Skeletal muscle satellite cell (primary cell): ENCODE results near the gene IMPACT.

Experiments used
- H3K27me3 ChIP-seq: 2 replicates; pipeline ENCODE4 v1.7.0; 2013; ENCODE audit warnings: low read length; ENCODE audit not compliant: control insufficient read depth, insufficient read depth
- H3K36me3 ChIP-seq: 2 replicates; pipeline ENCODE4 v1.7.0; 2013; ENCODE audit warnings: mild to moderate bottlenecking, control low read depth, low read length; ENCODE audit not compliant: insufficient read depth
- H3K4me1 ChIP-seq: 2 replicates; pipeline ENCODE4 v1.7.0; 2013; ENCODE audit warnings: low read length; ENCODE audit not compliant: control insufficient read depth, insufficient read depth
- H3K4me2 ChIP-seq: 2 replicates; pipeline ENCODE4 v1.7.0; 2013; ENCODE audit warnings: mild to moderate bottlenecking, low read length
- H3K4me3 ChIP-seq: 2 replicates; pipeline ENCODE4 v1.7.0; 2013; ENCODE audit warnings: low read length
- H3K9ac ChIP-seq: 2 replicates; pipeline ENCODE4 v1.7.0; 2013; ENCODE audit warnings: mild to moderate bottlenecking, low read depth, low read length, moderate library complexity
- H3K9me3 ChIP-seq: replicated peaks from 2 replicates; pipeline ENCODE4 v1.7.0; 2013; ENCODE audit warnings: mild to moderate bottlenecking, control low read depth, low read length

Gene IMPACT

GRCh38 chr18:24461996-24462395, 35.5 kb downstream of the IMPACT start:
- Histone ChIP-seq H3K9ac (no peak overlapping the region), H3K36me3 (no peaks in the 10 kb centered on the region), H3K9me3 (no peaks in the 10 kb centered on the region), H3K4me1 (no peaks in the 10 kb centered on the region), H3K4me3 (no peak overlapping the region), H3K27me3 (no peaks in the 10 kb centered on the region), H3K4me2 (no peak overlapping the region)

- H3K4me3 ChIP-seq, result no peak overlapping the region
- no peaks in the 10 kb centered on the region for H3K27me3 ChIP-seq
- H3K9ac ChIP-seq, result no peak overlapping the region
- no peaks in the 10 kb centered on the region for H3K9me3 ChIP-seq
- H3K36me3 ChIP-seq, result no peaks in the 10 kb centered on the region
- no peak overlapping the region for H3K4me2 ChIP-seq
- H3K4me1 ChIP-seq, result no peaks in the 10 kb centered on the region
Measured at GRCh38 chr18:24462838-24463775, 36.6 kb downstream of the IMPACT start.

GRCh38 chr18:24465486-24465885, 39.0 kb downstream of the IMPACT start:
- Histone ChIP-seq H3K4me1 (no peaks in the 10 kb centered on the region), H3K36me3 (no peaks in the 10 kb centered on the region), H3K4me2 (no peak overlapping the region), H3K4me3 (no peak overlapping the region), H3K27me3 (no peaks in the 10 kb centered on the region), H3K9me3 (no peaks in the 10 kb centered on the region), H3K9ac (no peak overlapping the region)

- Histone ChIP-seq H3K9ac (no peak overlapping the region), H3K27me3 (no peaks in the 10 kb centered on the region), H3K36me3 (no peaks in the 10 kb centered on the region), H3K9me3 (no peaks in the 10 kb centered on the region), H3K4me3 (no peak overlapping the region), H3K4me1 (no peaks in the 10 kb centered on the region), H3K4me2 (no peak overlapping the region)
Measured at GRCh38 chr18:24466771-24467170, 40.3 kb downstream of the IMPACT start.

GRCh38 chr18:24470022-24470618, 43.6 kb downstream of the IMPACT start:
- H3K9ac ChIP-seq, result no peak overlapping the region
- no peak overlapping the region for H3K4me3 ChIP-seq
- no peaks in the 10 kb centered on the region for H3K9me3 ChIP-seq

GRCh38 chr18:24470805-24471204, 44.3 kb downstream of the IMPACT start:
- no peak overlapping the region for H3K4me2 ChIP-seq
- H3K4me1 ChIP-seq, result no peaks in the 10 kb centered on the region
- H3K36me3 ChIP-seq, result no peaks in the 10 kb centered on the region
- H3K27me3 ChIP-seq, result no peaks in the 10 kb centered on the region
- no peak overlapping the region for H3K9ac ChIP-seq
- H3K9me3 ChIP-seq, result no peaks in the 10 kb centered on the region
- no peak overlapping the region for H3K4me3 ChIP-seq

More at GRCh38 chr18:24470022-24470618, 43.6 kb downstream of the IMPACT start:
- no peak overlapping the region for H3K4me2 ChIP-seq
- H3K27me3 ChIP-seq, result no peaks in the 10 kb centered on the region
- no peaks in the 10 kb centered on the region for H3K4me1 ChIP-seq
- H3K36me3 ChIP-seq, result no peaks in the 10 kb centered on the region

GRCh38 chr18:24472591-24472990, 46.1 kb downstream of the IMPACT start:
- no peaks in the 10 kb centered on the region for H3K4me1 ChIP-seq
- H3K36me3 ChIP-seq, result no peaks in the 10 kb centered on the region
- H3K4me3 ChIP-seq, result no peak overlapping the region
- H3K27me3 ChIP-seq, result no peaks in the 10 kb centered on the region
- H3K9ac ChIP-seq, result no peak overlapping the region
- H3K9me3 ChIP-seq, result no peaks in the 10 kb centered on the region
- H3K4me2 ChIP-seq, result no peak overlapping the region

GRCh38 chr18:24474406-24474805, 47.9 kb downstream of the IMPACT start:
- Histone ChIP-seq H3K27me3 (no peaks in the 10 kb centered on the region), H3K36me3 (no peaks in the 10 kb centered on the region), H3K9ac (no peak overlapping the region), H3K9me3 (no peaks in the 10 kb centered on the region), H3K4me3 (no peak overlapping the region), H3K4me1 (no peaks in the 10 kb centered on the region), H3K4me2 (no peak overlapping the region)

GRCh38 chr18:24475926-24476589, 49.6 kb downstream of the IMPACT start:
- H3K4me3 ChIP-seq, result no peak overlapping the region
- H3K27me3 ChIP-seq, result no peaks in the 10 kb centered on the region
- H3K9ac ChIP-seq, result no peak overlapping the region
- no peaks in the 10 kb centered on the region for H3K9me3 ChIP-seq
- H3K4me2 ChIP-seq, result no peak overlapping the region
- H3K36me3 ChIP-seq, result no peaks in the 10 kb centered on the region
- H3K4me1 ChIP-seq, result no peaks in the 10 kb centered on the region

- H3K9ac ChIP-seq, result no peak overlapping the region
- H3K4me3 ChIP-seq, result no peak overlapping the region
- H3K36me3 ChIP-seq, result no peaks in the 10 kb centered on the region
- peaks cover 6% of the 10 kb centered on the region for H3K27me3 ChIP-seq
- no peak overlapping the region for H3K4me2 ChIP-seq
- no peaks in the 10 kb centered on the region for H3K9me3 ChIP-seq
- no peaks in the 10 kb centered on the region for H3K4me1 ChIP-seq
Measured at GRCh38 chr18:24479371-24479770, 52.9 kb downstream of the IMPACT start.

- H3K4me3 ChIP-seq, result no peak overlapping the region
- H3K4me1 ChIP-seq, result no peaks in the 10 kb centered on the region
- no peaks in the 10 kb centered on the region for H3K36me3 ChIP-seq
- H3K9ac ChIP-seq, result no peak overlapping the region
- no peak overlapping the region for H3K4me2 ChIP-seq
- H3K9me3 ChIP-seq, result no peaks in the 10 kb centered on the region
- H3K27me3 ChIP-seq, result peaks cover 31% of the 10 kb centered on the region
Measured at GRCh38 chr18:24482821-24483220, 56.4 kb downstream of the IMPACT start.
